ENCODE measurements around the gene CHL1.

CHL1 gene

DNA sequence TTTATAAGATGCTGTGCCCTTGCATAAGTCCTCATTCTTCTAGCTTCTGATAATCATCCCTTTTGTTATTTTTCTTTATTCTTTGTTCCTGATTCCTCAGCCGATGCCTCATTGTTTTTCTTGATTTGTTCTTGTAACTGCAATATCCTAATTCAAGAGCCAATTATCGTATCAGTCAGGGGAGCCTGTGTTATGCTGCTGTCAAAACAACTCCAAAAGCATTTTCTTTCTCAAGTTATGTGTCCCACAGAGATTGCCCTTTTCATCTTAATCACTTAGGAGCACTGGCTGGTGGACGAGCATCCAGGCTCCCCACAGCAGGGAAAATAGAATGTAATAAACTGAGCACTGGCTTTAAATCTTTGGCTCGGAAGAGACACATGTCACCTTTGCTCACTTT, 207.3 kb downstream of the CHL1 start:
- no peak for DNase-seq (ENCODE audit: low spot score)

GRCh38 chr3:409011-409410, 212.4 kb downstream of the CHL1 start:
- DNase-seq (ENCODE audit: low spot score), result no peak

DNA sequence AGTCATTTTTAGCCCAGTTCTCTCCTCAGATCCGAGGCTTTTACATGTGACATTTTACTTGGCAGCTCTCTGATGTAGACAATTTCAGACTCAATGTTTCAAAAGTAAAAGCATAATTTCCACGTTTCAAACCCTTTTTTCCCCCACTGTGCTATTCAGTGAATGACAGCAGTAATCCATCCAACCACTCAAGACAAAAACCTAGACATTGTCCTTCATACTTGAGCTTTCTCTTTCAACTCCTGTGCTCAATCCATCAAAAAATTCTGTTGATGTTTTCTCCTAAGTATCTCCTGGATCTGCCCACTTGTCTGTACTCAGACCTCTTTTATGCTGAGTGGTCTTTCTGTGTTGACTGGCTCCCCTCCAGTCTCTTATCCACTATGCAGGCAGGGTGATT, 214.7 kb downstream of the CHL1 start:
- DNase-seq (ENCODE audit: low spot score), result no peak

DNA sequence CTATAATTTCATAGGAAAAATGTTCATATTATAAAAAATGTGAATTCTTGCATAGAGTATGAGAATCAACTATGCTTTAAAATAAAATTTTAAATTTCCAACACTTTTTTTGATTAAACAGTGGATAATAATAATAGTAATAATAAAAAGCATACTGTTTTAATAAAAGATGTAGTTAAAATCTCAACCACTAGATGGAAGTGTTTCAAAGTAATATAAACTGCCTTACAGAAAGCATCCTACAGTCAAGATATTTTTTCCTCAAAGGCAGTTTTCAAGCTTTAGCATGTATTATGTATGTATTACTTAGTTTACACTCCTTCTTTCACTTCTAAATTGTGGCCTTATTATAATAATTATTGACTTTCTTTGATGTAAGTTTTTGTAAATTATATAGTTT, 217.5 kb downstream of the CHL1 start:
- no peak for DNase-seq (ENCODE audit: low spot score)

- no peak for DNase-seq (ENCODE audit: low spot score)
These were observed 221.8 kb downstream of the CHL1 start for GRCh38 chr3:418239-418929.

GRCh38 chr3:420584-420983, 224.0 kb downstream of the CHL1 start:
- DNase-seq (ENCODE audit: low spot score), result no peak

GRCh38 chr3:425079-425478, 228.5 kb downstream of the CHL1 start:
- no peak for DNase-seq (ENCODE audit: low spot score)

GRCh38 chr3:426072-426471, 229.5 kb downstream of the CHL1 start:
- no peak for DNase-seq (ENCODE audit: low spot score)

DNA sequence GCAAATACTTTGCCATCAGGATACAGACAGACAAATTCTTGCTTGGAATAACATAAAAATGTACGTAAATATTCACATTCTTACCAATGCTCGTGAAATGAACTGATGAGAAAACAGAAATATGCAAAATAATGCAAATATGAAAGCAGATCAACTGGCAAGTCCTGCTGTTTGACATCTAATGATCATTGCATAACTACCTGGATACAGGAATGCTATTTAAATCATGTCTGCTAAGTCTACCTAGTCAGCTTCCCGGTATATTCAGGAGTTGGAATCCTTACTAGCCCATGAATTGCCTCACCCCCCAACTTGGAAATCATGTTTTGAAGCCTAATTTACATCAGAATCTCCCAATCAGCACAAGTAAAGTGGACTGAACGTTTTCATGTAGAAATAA, 230.6 kb downstream of the CHL1 start:
- DNase-seq (ENCODE audit: low spot score), result no peak

- no peak for DNase-seq (ENCODE audit: low spot score)
These were observed 233.6 kb downstream of the CHL1 start for GRCh38 chr3:430186-430585.

- DNase-seq (ENCODE audit: low spot score), result no peak
These were observed 238.6 kb downstream of the CHL1 start for GRCh38 chr3:435161-435560.

DNA sequence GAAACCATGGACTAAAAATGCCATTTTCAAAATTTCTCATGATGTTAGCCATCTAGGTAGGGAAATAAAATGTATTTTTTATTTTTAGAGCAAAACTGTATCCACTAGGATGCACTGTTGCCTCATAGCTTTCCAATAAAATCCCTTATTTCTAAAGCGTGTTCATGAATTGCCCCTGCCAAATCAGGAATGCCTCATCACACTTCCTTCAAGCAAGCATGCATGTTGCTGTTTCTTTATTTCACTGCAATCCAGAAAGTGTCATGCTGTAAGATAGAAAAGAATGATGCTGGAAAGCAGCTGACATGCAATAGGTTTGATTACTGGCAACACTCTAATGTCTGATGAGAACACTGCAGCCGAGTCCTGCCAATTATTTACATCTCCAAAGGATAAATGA, 239.5 kb downstream of the CHL1 start:
- DNase-seq (ENCODE audit: low spot score), result no peak

- no peak for DNase-seq (ENCODE audit: low spot score)
These were observed 244.3 kb downstream of the CHL1 start for GRCh38 chr3:440826-441225.

DNA sequence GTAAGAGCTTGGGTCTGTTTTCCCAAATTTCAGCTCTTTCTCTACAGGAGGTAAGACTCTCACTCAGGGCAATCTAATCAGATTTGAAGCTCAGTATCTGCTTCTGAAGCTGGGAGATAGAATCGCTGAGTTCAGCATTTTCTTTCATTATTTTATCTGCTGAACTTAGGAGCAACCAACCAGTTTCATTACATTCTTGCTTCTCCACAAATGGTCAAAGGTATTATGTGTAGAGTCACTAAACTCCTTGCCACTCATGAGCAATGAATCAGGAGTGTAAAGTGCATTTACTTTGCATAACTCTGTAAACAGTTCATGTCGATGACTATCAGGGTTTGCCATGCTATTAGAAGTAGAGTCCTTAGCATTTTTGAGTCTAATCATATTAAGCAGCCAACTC, 249.4 kb downstream of the CHL1 start:
- no peak for DNase-seq (ENCODE audit: low spot score)

DNA sequence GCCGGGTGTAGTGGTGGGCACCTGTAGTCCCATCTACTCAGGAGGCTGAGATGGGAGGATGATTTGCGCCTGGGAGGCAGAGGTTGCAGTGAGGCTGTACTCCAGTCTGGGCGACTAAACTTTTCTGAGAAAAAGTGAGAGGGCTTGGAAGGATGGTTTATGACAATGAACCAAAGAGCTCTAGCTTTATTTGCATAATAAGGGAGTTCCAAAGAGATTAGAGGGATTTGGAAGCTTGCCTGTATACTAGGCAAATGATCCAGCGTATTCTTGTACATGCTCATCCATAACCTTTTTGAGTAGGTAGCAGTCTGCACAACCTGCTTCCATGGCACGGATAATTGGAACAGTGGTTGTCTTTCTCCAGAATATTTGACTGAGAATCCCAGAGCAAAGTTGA, 251.1 kb downstream of the CHL1 start:
- DNase-seq (ENCODE audit: low spot score), result no peak

DNA sequence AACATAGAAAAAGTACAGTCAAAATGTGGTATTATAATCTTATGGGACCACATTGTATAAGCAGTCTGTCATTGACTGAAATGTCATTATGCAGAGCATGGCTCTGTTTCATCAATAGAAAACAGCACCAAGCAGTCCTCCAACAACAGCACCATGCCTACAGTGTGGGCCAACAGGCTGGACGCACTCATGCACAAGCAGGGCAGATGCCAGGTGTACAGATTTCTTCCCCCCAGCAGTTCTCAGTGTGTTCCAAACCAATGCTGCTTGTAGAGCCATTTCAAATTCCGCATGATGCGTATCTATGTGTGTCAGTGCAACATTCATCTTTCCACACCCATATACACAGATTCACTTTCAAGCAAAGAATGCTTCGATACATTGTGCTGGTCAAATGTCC, 253.1 kb downstream of the CHL1 start:
- DNase-seq (ENCODE audit: low spot score), result no peak

DNA sequence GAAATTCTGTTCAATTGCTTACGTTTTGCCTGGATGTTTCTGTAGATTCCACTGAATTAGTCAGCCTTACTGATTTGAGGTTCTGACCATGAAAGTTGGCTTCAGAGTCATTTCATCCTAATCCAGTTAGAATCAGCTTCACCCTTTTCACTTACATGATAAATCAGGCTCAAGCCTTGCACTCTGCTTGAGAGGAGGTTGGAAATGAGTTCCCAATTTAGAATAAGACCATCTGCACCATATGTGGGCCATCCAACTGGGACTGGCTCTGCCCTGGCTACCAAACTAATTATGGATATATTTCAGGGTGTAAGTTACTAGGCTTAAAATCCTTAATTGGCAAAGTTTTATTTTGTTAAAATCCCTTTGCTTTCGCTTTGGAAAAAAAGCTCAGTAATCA, 255.7 kb downstream of the CHL1 start:
- no peak for DNase-seq (ENCODE audit: low spot score)

DNA sequence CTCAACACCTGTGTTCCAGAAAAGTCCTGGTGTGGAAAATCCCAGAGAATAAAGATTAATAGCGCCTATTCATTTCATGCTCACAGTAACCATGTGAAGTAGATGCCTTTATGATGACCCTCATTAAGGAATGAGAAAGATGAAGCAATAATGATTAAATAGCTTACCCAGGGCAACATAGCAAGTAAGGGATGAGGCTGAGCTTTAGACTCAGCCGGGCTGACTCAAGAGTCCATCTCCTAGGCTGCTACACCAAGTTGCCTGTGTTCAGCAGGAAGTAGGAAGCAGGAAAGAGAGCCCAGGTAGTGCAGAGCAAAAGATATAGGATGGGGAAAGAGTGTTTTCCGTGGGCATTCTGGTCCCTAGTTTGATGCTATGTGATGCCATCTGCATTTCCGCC, 256.5 kb downstream of the CHL1 start:
- DNase-seq (ENCODE audit: low spot score), result no peak

DNA sequence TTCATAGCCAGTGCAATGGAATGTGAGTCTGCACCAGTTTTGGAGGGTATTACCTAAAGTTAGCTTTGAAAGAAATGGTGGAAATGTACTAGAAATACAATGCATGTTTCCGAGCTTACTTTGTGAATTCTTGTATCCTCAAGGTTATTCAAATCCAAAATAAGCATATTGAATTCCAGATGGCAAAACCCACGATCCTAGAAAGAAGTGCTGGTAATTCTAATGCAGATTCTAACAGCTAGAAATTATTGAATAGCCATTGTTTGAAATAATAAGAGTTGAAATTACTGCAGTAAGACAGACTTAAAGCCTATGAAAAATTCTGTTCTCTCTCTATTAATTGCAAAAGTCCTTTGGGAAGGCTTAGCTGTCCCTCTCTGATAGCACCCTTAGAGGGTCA, 258.4 kb downstream of the CHL1 start:
- no peak for DNase-seq (ENCODE audit: low spot score)

GRCh38 chr3:458124-458523, 261.6 kb downstream of the CHL1 start:
- no peak for DNase-seq (ENCODE audit: low spot score)

DNA sequence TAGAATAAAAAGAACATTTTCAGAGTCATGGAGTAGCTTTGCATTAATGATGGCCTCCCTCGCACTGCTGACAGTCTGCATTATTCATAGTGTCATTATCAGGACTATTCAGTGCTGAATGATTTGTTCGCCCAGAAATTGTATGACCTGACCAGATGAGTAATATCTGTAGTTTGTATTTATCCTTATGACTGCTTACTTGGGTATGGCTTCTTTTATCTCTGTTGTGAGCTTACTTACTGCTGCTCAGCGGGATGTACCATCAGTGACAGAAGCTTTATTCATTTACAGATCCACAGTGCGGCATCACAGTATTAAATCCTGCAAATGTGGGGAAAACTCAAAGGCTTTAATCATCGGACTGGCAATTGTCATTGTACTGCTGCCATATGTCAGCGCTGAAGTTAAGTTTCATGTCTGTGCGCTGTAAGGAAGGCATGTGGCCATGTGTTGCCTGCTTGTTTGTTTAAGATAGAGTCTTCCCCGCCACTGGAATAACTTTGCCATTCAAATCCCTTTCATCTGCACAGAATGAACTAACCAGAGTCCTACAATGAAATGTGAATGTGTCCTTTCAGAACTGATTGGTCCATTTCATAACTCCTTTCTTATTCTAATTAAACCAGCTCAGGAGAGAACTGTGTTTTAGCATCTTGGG, 262.2 kb downstream of the CHL1 start:
- no peak for DNase-seq (ENCODE audit: low spot score)
